ENCODE data around the gene AGAP5. TPM values are rescaled to one million over a fixed set of nuclear protein-coding genes. Genes with fewer than 3 reads are reported as not detected.

The AGAP5 gene
- total and polyA plus RNA-seq, 10 of the 15 experiments (the other 5 are each of a cell fraction or from before 2014, with no cell fraction given): 0.68 to 8.5 (median 6.7) TPM; not detected in 1

DNA sequence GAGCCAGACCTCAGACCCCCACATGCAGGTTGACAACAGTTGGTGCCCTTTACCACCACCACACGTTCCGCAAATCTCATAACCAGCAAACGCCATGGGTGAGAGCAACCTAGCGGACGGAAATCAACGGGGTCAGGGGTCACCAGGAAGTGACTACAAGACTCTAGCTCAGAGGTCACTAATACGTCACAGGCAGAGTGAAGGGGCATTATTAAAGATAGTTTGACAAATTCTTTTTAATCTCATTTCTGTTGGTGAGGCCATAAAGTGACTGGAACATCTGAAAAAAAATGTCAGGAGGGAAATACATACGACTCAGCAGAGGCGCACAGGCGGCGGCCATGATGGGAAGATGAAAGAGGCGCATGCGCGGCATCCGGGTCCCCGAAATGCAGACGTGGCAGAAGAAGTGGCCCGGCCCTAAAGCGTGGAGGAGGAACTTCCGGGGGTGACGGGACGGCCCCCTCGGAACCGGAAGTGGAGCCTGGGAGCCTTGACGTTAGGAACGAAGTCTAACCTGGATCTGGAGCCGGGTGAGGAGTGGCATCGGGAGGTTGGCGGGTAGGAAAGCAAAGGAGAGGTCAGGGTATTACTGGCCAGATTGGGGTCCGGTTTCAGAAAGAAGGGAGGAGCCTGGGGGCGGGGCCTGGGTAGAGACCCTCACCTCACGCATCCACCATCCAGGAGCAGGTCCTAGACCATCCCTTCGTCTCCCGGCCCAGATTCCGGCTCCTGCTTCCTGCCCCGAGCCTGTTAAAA, 46.2 kb upstream of the AGAP5 start, which contains the start of gene SEC24C (continued):
- TF ChIP-seq MEF2B (IDR thresholded peaks at IDR 0.05; ENCODE audit: partially characterized antibody, poor library complexity, severe bottlenecking) (no peak), SIX5 (IDR thresholded peaks at IDR 0.05; ENCODE audit: low read depth, low read length, severe bottlenecking) (peak; percentile 42), SREBF1 (IDR thresholded peaks at IDR 0.05; ENCODE audit: low read length) (no peak), FOXK2 (IDR thresholded peaks at IDR 0.05) (no peak), NFYB (IDR thresholded peaks at IDR 0.05; ENCODE audit: insufficient read depth, low read depth, low read length) (no peak), HCFC1 (IDR thresholded peaks at IDR 0.05; ENCODE audit: low read length) (peak; percentile 66), RUNX3 (IDR thresholded peaks at IDR 0.05; ENCODE audit: low read length) (peak; percentile 38; the same call in 1 of the 2 replicates), CREM (IDR thresholded peaks at IDR 0.05; ENCODE audit: low read depth) (peak; percentile 96), IKZF1 (conservative IDR thresholded peaks at IDR 0.05) (peak; percentile 75), MYB (IDR thresholded peaks at IDR 0.05; ENCODE audit: borderline replicate concordance, low read depth, low read length) (no peak), PAX8 (IDR thresholded peaks at IDR 0.05) (peak; percentile 94), TARDBP (IDR thresholded peaks at IDR 0.05; ENCODE audit: borderline replicate concordance) (peak; percentile 68; the same call in 1 of the 2 replicates), ETV6 (conservative IDR thresholded peaks at IDR 0.05 in 1 of 2, IDR thresholded peaks at IDR 0.05 in 1 of 2; ENCODE audit: borderline replicate concordance in 1 of 2, low read depth in 1 of 2) (no peak; a peak in 1 of 4 replicates), ELK1 (IDR thresholded peaks at IDR 0.05; ENCODE audit: low read depth, low read length) (peak; percentile 81), MXI1 (IDR thresholded peaks at IDR 0.05; ENCODE audit: low read depth, low read length) (peak; percentile 32; the same call in 1 of the 2 replicates), SIN3A (IDR thresholded peaks at IDR 0.05; ENCODE audit: low read depth, low read length) (no peak), SMARCA5 (IDR thresholded peaks at IDR 0.05) (no peak; the same call in 1 of the 2 replicates), RBBP5 (conservative IDR thresholded peaks at IDR 0.05) (no peak), KAT2A (conservative IDR thresholded peaks at IDR 0.05; ENCODE audit: control insufficient read depth, low read depth, low read length) (no peak), JUND (IDR thresholded peaks at IDR 0.05; ENCODE audit: low read depth, low read length) (no peak), CHD1 (IDR thresholded peaks at IDR 0.05; ENCODE audit: low read depth, low read length) (no peak), ZNF622 (IDR thresholded peaks at IDR 0.05) (no peak), NFIC (IDR thresholded peaks at IDR 0.05; ENCODE audit: low read depth, low read length) (no peak; the same call in 1 of the 2 replicates), ZNF24 (IDR thresholded peaks at IDR 0.05) (no peak), ATF3 (IDR thresholded peaks at IDR 0.05; ENCODE audit: borderline replicate concordance, extremely low read depth, low read depth, low read length) (no peak), HDGF (IDR thresholded peaks at IDR 0.05) (peak; percentile 65)
- TF ChIP-seq, protein P1, sequence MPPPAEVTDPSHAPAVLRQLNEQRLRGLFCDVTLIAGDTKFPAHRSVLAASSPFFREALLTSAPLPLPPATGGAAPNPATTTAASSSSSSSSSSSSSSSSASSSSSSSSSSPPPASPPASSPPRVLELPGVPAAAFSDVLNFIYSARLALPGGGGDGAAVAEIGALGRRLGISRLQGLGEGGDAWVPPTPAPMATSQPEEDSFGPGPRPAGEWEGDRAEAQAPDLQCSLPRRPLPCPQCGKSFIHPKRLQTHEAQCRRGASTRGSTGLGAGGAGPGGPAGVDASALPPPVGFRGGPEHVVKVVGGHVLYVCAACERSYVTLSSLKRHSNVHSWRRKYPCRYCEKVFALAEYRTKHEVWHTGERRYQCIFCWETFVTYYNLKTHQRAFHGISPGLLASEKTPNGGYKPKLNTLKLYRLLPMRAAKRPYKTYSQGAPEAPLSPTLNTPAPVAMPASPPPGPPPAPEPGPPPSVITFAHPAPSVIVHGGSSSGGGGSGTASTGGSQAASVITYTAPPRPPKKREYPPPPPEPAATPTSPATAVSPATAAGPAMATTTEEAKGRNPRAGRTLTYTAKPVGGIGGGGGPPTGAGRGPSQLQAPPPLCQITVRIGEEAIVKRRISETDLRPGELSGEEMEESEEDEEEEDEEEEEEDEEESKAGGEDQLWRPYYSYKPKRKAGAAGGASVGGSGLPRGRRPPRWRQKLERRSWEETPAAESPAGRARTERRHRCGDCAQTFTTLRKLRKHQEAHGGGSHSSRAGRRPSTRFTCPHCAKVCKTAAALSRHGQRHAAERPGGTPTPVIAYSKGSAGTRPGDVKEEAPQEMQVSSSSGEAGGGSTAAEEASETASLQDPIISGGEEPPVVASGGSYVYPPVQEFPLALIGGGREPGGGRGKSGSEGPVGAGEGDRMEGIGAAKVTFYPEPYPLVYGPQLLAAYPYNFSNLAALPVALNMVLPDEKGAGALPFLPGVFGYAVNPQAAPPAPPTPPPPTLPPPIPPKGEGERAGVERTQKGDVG (CRISPR knock-in tag; IDR thresholded peaks at IDR 0.05): no peak
